SK-N-MC (cell line): ENCODE data around the gene DAAM2.

ENCODE experiments used
- EZH2 ChIP-seq: fragments of 200-600 bp; sonication (generic); IDR thresholded peaks from one replicate; pipeline ENCODE4 v1.6.1; 2017; ENCODE audit warnings: antibody characterized with exemption
- FOXP2 ChIP-seq: optimal IDR thresholded peaks from 2 replicates; pipeline ENCODE3; 2011; ENCODE audit warnings: mild to moderate bottlenecking, moderate library complexity; ENCODE audit not compliant: insufficient read depth; ENCODE audit errors: extremely low read length, control extremely low read depth
- POLR2AphosphoS5 ChIP-seq: IDR thresholded peaks from 2 replicates; pipeline ENCODE4 v1.6.1; 2012; ENCODE audit warnings: mild to moderate bottlenecking, low read depth, low read length, borderline replicate concordance

GRCh38 chr6:39834866-39835265, 42.7 kb downstream of the DAAM2 start:
- TF ChIP-seq POLR2AphosphoS5 (no peak), EZH2 (no peak), FOXP2 (no peak)
